GM23248 (cell line): ENCODE measurements around the gene TRA2B. TPM values are rescaled to one million over a fixed set of nuclear protein-coding genes. Genes with fewer than 3 reads are reported as not detected.

Source experiments
- DNase-seq: peaks from one replicate; pipeline ENCODE4 v3.0.0-alpha.2; 2015
- H2AFZ ChIP-seq: fragments of 200-600 bp; sonication (generic); 2 replicates; pipeline ENCODE4 v1.6.1; 2016; ENCODE audit warnings: antibody characterized with exemption
- H3F3A ChIP-seq: fragments of 200-600 bp; sonication (generic); 2 replicates; pipeline ENCODE4 v1.6.1; 2016; ENCODE audit warnings: mild to moderate bottlenecking, antibody characterized with exemption, mixed run types; ENCODE audit not compliant: insufficient read depth
- H3K27ac ChIP-seq: fragments of 200-600 bp; sonication (generic); 2 replicates; pipeline ENCODE4 v1.5.1; 2016; ENCODE audit warnings: mild to moderate bottlenecking
- H3K27me3 ChIP-seq: fragments of 200-600 bp; sonication (generic); replicated peaks from 2 replicates; pipeline ENCODE4 v1.6.1; 2016; ENCODE audit warnings: mild to moderate bottlenecking; ENCODE audit not compliant: insufficient read depth
- H3K36me3 ChIP-seq: fragments of 200-600 bp; sonication (generic); 2 replicates; pipeline ENCODE4 v1.6.1; 2016; ENCODE audit warnings: low read depth, mild to moderate bottlenecking
- H3K4me1 ChIP-seq: fragments of 200-600 bp; sonication (generic); 2 replicates; pipeline ENCODE4 v1.6.1; 2016; ENCODE audit warnings: mild to moderate bottlenecking; ENCODE audit not compliant: insufficient read depth
- H3K4me2 ChIP-seq: fragments of 200-600 bp; sonication (generic); one replicate; pipeline ENCODE4 v1.6.1; 2016; ENCODE audit warnings: mild to moderate bottlenecking; ENCODE audit not compliant: unreplicated experiment
- H3K4me3 ChIP-seq: fragments of 200-600 bp; sonication (generic); 2 replicates; pipeline ENCODE4 v1.5.1; 2016; ENCODE audit warnings: mild to moderate bottlenecking
- H3K79me2 ChIP-seq: fragments of 200-600 bp; sonication (generic); 2 replicates; pipeline ENCODE4 v1.6.1; 2016; ENCODE audit warnings: mild to moderate bottlenecking; ENCODE audit not compliant: insufficient read depth
- H3K9ac ChIP-seq: fragments of 200-600 bp; sonication (generic); 2 replicates; pipeline ENCODE4 v1.6.1; 2016; ENCODE audit warnings: mild to moderate bottlenecking
- H3K9me2 ChIP-seq: fragments of 200-600 bp; sonication (generic); 2 replicates; pipeline ENCODE4 v1.6.1; 2016; ENCODE audit warnings: mixed run types, mild to moderate bottlenecking, moderate library complexity; ENCODE audit not compliant: insufficient read depth
- H3K9me3 ChIP-seq: fragments of 200-600 bp; sonication (generic); one replicate; pipeline ENCODE4 v1.6.1; 2017; ENCODE audit warnings: low read depth
- H4K20me1 ChIP-seq: fragments of 200-600 bp; sonication (generic); 2 replicates; pipeline ENCODE4 v1.6.0; 2016; ENCODE audit not compliant: insufficient read depth
- EZH2 ChIP-seq: fragments of 200-600 bp; sonication (generic); IDR thresholded peaks from 2 replicates; pipeline ENCODE4 v1.6.1; 2018; ENCODE audit warnings: antibody characterized with exemption, mild to moderate bottlenecking; ENCODE audit not compliant: insufficient read depth, poor library complexity, severe bottlenecking
- EZH2phosphoT487 ChIP-seq: fragments of 200-600 bp; sonication (generic); IDR thresholded peaks from 2 replicates; pipeline ENCODE4 v1.6.1; 2018; ENCODE audit warnings: antibody characterized with exemption, moderate library complexity, mild to moderate bottlenecking, low read depth; ENCODE audit not compliant: insufficient read depth
- WGBS, 2 experiments: methylation state at CpG; one replicate each; pipeline ENCODE4 v1.1.6; 2015 to 2017; ENCODE audit warnings: low lambda C conversion rate in 2 of 2, low coverage in 1 of 2; ENCODE audit errors: missing lambda C conversion rate in 2 of 2; 5-methylcytosine and 5-hydroxymethylcytosine counted together
- in situ Hi-C: fragments of 300-500 bp; cut with MboI; formaldehyde crosslinking; loops from 2 replicates; pipeline ENCODE4 v1.15.0; 2020
- polyA plus RNA-seq: library from polyadenylated mRNA; unstranded; fragments of >200 nt; fragmentation: Nextera tagmentation; extraction: Ambion mirVana; gene quantifications from 2 replicates; pipeline ENCODE4 v1.2.1, GENCODE V29; 2016
- total RNA-seq: library from RNA; depleted of rRNA; stranded (reverse); fragments of >200 nt; shearing (Covaris generic); gene quantifications from 2 replicates; pipeline ENCODE4 v1.2.3, GENCODE V29; 2014

Gene TRA2B
- total and polyA plus RNA-seq, 2 experiments from 2014 or later, result 111 to 138 TPM

- peak; percentile 86 for DNase-seq
- Histone ChIP-seq H3K9ac (no peak overlapping the region), H3K27me3 (0 out of 2 replicates have a peak, but pooled peaks cover 1% of the 10 kb centered on the region), H3K36me3 (no peaks in the 10 kb centered on the region), H3F3A (no peaks in the 10 kb centered on the region), H3K4me1 (no peaks in the 10 kb centered on the region), H3K27ac (no peak overlapping the region), H3K4me3 (no peak overlapping the region), H3K79me2 (no peaks in the 10 kb centered on the region), H3K9me3 (no peaks in the 10 kb centered on the region), H4K20me1 (no peaks in the 10 kb centered on the region), H3K4me2 (peak overlapping the region; percentile 65), H2AFZ (peak overlapping the region; percentile 54; the same call in 1 of the 2 replicates), H3K9me2 (no peaks in the 10 kb centered on the region)
- in situ Hi-C loops, result no loop called here
- WGBS, 2 experiments, result 51 to 52% methylated on average over 7 of the region's 7 CpGs
- TF ChIP-seq EZH2 (no peak), EZH2phosphoT487 (no peak)
These were observed 5.3 kb upstream of the TRA2B start for GRCh38 chr3:185942907-185943759.

GRCh38 chr3:185942396-185942795 lies 4.6 kb upstream of the TRA2B start:
- H3K9ac ChIP-seq, result no peak overlapping the region
- H3K9me2 ChIP-seq, result no peaks in the 10 kb centered on the region
- H3K4me2 ChIP-seq, result no peak overlapping the region
- TF ChIP-seq EZH2phosphoT487 (no peak), EZH2 (no peak)
- DNase-seq, result no peak
- no peaks in the 10 kb centered on the region for H3K36me3 ChIP-seq
- H3K9me3 ChIP-seq, result no peaks in the 10 kb centered on the region
- H4K20me1 ChIP-seq, result no peaks in the 10 kb centered on the region
- no peaks in the 10 kb centered on the region for H3F3A ChIP-seq
- H3K4me3 ChIP-seq, result no peak overlapping the region
- in situ Hi-C loops, result no loop called here
- H3K27me3 ChIP-seq, result no peaks in the 10 kb centered on the region
- 91 to 97% methylated on average over 3 of the region's 3 CpGs for WGBS, 2 experiments
- no peak overlapping the region for H2AFZ ChIP-seq
- H3K27ac ChIP-seq, result no peak overlapping the region
- no peaks in the 10 kb centered on the region for H3K4me1 ChIP-seq
- H3K79me2 ChIP-seq, result peaks cover 4% of the 10 kb centered on the region

GRCh38 chr3:185940951-185941350 lies 3.1 kb upstream of the TRA2B start:
- H4K20me1 ChIP-seq, result peaks cover 5% of the 10 kb centered on the region
- H2AFZ ChIP-seq, result no peak overlapping the region
- in situ Hi-C loops, result no loop called here
- WGBS, 2 experiments, result 6 to 17% methylated on average over 1 of the region's 1 CpG
- DNase-seq, result no peak
- H3K4me3 ChIP-seq, result no peak overlapping the region
- no peaks in the 10 kb centered on the region for H3K9me3 ChIP-seq
- H3K27me3 ChIP-seq, result no peaks in the 10 kb centered on the region
- no peak overlapping the region for H3K9ac ChIP-seq
- H3K36me3 ChIP-seq, result no peaks in the 10 kb centered on the region
- no peak overlapping the region for H3K4me2 ChIP-seq
- no peaks in the 10 kb centered on the region for H3K9me2 ChIP-seq
- TF ChIP-seq EZH2 (no peak), EZH2phosphoT487 (no peak)
- H3K79me2 ChIP-seq, result peaks cover 18% of the 10 kb centered on the region
- H3K27ac ChIP-seq, result no peak overlapping the region
- peaks cover 4% of the 10 kb centered on the region; the same call in 1 of the 2 replicates for H3F3A ChIP-seq
- H3K4me1 ChIP-seq, result no peaks in the 10 kb centered on the region

- Histone ChIP-seq H3K9ac (no peak overlapping the region), H3K4me3 (no peak overlapping the region), H3K79me2 (peaks cover 31% of the 10 kb centered on the region), H3K9me2 (no peaks in the 10 kb centered on the region), H3K4me2 (no peak overlapping the region), H3K36me3 (no peaks in the 10 kb centered on the region), H3K27me3 (no peaks in the 10 kb centered on the region), H3K4me1 (no peaks in the 10 kb centered on the region), H3F3A (peaks cover 9% of the 10 kb centered on the region; the same call in 1 of the 2 replicates), H4K20me1 (peaks cover 18% of the 10 kb centered on the region), H3K9me3 (no peaks in the 10 kb centered on the region), H3K27ac (no peak overlapping the region), H2AFZ (no peak overlapping the region)
- in situ Hi-C loops, result no loop called here
- peak; percentile 34 for DNase-seq
- 64 to 66% methylated on average over 3 of the region's 3 CpGs for WGBS, 2 experiments
- TF ChIP-seq EZH2, result no peak
- no peak for TF ChIP-seq EZH2phosphoT487
These were observed 1.9 kb upstream of the TRA2B start for GRCh38 chr3:185939721-185940120.
